ENCODE results near the gene IMMP2L.

The IMMP2L gene

GRCh38 chr7:111067251-111067650, 495.0 kb downstream of the IMMP2L start:
- no peak for DNase-seq

GRCh38 chr7:111063166-111063565, 499.1 kb downstream of the IMMP2L start:
- no peak for DNase-seq

DNA sequence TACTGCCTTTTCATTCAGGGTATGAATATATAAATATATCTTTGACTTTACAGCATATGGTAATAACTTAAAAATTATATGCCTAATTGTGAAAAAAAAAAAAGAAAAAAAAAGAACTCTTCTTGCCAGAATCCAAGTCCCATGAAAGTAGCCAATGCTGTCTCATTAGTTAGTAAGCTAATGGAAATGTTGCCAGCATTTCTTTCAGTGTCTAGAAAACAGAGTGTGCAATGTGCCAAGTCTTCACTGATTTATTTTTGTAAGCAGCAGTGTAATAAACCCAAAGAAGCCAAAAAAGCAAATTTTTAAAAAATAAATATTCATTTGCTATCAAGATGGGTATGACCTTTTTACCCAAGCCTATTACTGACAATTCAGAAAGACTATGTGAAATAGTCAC, 502.5 kb downstream of the IMMP2L start:
- no peak for DNase-seq

GRCh38 chr7:111057066-111057465, 505.2 kb downstream of the IMMP2L start:
- no peak for DNase-seq

DNA sequence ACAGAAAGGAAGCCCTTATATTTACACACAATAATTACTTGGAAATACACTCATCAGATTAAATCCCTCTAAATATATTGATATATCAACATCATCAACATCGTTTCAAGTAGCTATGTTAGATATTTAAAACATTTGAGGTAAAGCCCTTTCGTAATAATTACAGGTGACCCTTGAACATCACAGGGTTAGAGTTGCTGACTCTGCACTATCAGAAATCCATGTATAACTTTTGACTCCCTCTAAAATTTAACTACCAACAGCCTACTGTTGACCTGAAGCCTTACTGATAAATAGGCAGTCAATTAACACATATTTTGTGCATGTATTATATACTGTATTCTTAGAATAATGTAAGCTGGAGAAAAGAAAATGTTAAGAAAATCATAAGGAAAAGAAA, 505.9 kb downstream of the IMMP2L start:
- no peak for DNase-seq

DNA sequence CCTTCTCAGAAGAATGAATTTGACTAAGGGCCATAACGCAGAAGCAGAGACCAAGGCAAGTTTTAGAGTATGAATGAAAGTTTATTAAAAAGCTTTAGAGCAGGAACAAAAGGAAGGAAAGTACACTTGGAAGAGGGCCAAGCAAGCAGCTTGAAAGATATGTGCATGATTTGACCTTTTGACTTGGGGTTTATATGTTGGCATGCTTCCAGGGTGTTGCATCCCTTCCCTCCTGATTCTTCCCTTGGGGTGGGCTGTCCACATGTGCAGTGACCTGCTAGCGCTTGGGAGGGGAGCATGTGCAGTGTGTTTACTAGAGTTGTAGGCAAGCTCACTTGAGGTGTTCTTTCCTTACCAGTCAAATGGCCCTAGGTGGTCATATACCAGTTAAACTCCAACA, 509.3 kb downstream of the IMMP2L start:
- DNase-seq: no peak

DNA sequence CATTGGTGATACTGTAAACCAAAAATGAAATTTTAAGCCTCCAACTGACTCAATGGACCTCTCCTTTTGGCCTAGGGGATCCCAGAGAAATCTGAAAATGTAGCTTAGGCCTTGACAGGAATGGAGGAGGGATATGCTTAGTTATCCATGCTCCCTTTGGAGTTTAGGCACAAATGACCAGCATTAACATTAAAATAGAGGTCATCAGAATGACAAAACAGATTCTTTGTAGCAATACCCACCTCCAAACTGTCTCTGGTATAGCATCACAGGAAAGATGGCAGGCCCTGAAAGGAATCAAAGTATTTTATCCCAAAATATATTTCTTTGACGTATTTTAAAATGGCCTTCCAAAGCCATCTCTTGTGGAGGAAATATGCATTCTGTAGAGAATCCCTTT, 510.5 kb downstream of the IMMP2L start:
- no peak for DNase-seq

- no peak for DNase-seq
Observed at GRCh38 chr7:111050875-111051416, 511.3 kb downstream of the IMMP2L start.

GRCh38 chr7:111049971-111050680, 512.2 kb downstream of the IMMP2L start:
- DNase-seq: no peak

- DNase-seq: no peak
Observed at GRCh38 chr7:111047595-111047994, 514.7 kb downstream of the IMMP2L start.

DNA sequence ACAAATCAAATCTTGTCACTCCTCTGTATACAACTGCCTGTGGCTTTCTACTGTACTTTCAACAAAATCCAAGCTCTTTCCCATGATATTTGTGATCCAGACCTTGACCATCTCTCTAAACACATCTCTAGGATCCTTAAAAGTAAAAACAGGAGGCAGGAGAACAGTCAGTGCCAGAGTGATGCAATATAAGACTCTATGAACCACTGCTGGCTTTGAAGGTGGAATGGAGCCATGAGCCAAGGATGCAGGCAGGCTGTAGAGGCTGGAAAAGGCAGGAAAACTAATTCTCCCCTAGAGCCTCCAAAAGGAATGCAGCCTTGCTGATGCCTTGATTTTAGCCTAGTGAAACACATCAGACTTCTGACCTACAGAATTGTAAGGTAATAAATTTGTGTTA, 516.8 kb downstream of the IMMP2L start:
- no peak for DNase-seq

GRCh38 chr7:111043561-111043960, 518.7 kb downstream of the IMMP2L start:
- DNase-seq: no peak

- no peak for DNase-seq
Observed at GRCh38 chr7:111042842-111043241, 519.5 kb downstream of the IMMP2L start.

- DNase-seq: no peak
Observed at GRCh38 chr7:111041577-111041976, 520.7 kb downstream of the IMMP2L start.

DNA sequence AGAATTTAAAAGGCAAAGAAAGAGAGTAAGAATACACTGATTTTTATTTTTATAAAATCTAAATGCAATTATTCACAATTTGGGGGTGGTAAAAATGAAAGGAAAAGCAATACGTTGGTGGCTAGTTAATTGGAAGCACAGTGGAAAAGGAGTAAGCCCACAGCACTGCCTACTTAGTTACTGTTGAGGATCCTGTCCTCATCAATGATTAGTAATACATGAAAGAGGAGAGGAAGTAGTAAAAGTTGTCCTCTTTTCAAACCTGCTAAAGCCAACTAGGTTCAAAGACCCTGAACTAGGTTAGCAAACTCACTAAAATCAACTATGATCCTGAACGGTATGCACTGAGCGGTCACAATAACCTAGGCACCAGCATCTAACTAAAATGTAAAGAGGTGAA, 524.1 kb downstream of the IMMP2L start:
- no peak for DNase-seq

DNA sequence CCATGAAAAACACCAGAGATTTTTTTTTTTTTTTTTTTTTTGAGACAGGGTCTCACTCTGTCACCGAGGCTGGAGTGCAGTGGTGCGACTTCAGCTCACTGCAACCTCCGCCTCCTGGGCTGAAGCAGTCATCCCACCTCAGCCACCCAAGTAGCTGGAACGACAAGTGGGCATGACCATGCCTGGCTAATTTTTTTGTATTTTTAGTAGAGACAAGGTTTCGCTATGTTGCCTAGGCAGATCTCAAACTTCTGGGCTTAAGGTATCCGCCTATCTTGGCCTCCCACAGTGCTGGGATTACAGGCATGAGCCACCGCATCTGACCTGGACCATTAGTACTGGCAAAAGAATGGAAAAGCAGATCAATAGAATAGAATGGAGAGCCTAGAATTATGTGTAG, 530.4 kb downstream of the IMMP2L start:
- DNase-seq: no peak

DNA sequence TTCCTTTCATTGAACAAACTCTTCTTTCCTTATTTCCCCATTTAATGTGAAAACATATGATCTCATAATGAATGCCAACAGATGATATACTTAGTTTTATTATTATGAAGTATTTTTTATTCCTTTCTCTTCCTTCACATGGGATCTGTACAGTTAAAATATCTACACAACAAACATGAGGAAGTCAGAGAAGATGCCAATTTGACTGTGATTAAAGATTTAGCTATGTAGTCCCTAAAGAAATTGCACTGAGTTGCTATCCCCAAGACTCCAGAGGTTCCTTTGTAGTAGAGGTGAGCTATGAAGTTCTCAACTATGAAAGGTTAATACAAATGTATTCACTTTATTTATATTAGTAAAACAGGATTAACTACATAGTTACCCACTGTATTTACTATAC, 532.0 kb downstream of the IMMP2L start:
- DNase-seq: no peak

GRCh38 chr7:111029574-111030251, 532.6 kb downstream of the IMMP2L start:
- peak; percentile 80 to 81 for DNase-seq

DNA sequence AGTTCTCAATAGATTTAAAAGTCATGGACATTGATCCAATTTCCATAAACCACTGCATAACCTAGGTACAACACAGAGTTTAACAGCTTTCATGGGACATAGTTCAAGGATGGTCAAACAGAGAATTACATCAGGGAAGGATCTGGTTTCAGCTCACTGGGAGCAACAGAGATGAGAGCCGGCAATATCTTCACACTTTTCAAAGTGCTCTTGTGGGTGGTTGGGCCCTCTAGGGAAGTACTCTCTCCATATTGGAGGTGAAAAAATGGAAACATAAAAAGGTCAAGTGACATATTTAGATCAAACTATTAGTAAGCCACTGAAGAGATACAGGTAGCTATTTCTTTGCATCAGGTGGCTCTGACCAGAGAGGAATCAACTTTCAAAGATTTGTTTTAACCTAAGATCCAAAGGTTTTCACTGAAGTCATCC, 533.1 kb downstream of the IMMP2L start:
- DNase-seq: no peak

- DNase-seq: no peak
Observed at GRCh38 chr7:111027396-111027795, 534.9 kb downstream of the IMMP2L start.

- no peak for DNase-seq
Observed at GRCh38 chr7:111026806-111027205, 535.5 kb downstream of the IMMP2L start.

GRCh38 chr7:111026343-111026742, 535.9 kb downstream of the IMMP2L start:
- no peak for DNase-seq

GRCh38 chr7:111025006-111025405, 537.3 kb downstream of the IMMP2L start:
- DNase-seq: no peak

All from inflammatory macrophage (primary cell).